CD4-positive, alpha-beta T cell (primary cell): ENCODE data around the gene GPS2. TPM values are rescaled to one million over a fixed set of nuclear protein-coding genes. Genes with fewer than 3 reads are reported as not detected.
A peak's percentile ranks its signal among the peaks of the same experiment; 100 is the strongest.

Experiments used
- ATAC-seq: fragments of 200-7000 bp; cut with Tn5 transposase; one replicate; pipeline ENCODE4 v1.10.0; 2022; ENCODE audit warnings: mild to moderate bottlenecking; ENCODE audit not compliant: poor library complexity
- CTCF ChIA-PET: fragments of 350-600 bp; sonication (Branson Sonifier 250); formaldehyde crosslinking; loops from one replicate; lab custom pipeline; 2021; ENCODE audit warnings: antibody characterized with exemption, inconsistent platforms; lab: Charles Lee
- POLR2A ChIA-PET: fragments of 350-600 bp; sonication (Branson Sonifier 250); formaldehyde crosslinking; loops from one replicate; lab custom pipeline; 2021; ENCODE audit warnings: antibody characterized with exemption, inconsistent platforms; lab: Charles Lee
- DNase-seq, 14 experiments: peaks; one replicate each; pipeline ENCODE4 v3.0.0-alpha.2; 2013 to 2020; ENCODE audit warnings: mixed read lengths in 2 of 14
- H3K27ac ChIP-seq, 2 donors: one replicate each; pipeline versions ENCODE4 v1.5.1 to v1.7.0; 2013; ENCODE audit warnings: low read length in 2 of 2, low read depth in 1 of 2, mild to moderate bottlenecking in 1 of 2
- H3K27me3 ChIP-seq, 2 experiments: 1 replicate in 1 of 2; 2 replicates in 1 of 2; pipeline versions ENCODE4 v1.6.1 to v1.7.0; 2013; ENCODE audit warnings: low read length in 2 of 2, control low read depth in 1 of 2, mild to moderate bottlenecking in 1 of 2, moderate library complexity in 1 of 2; ENCODE audit not compliant: insufficient read depth in 2 of 2, control insufficient read depth in 1 of 2
- H3K36me3 ChIP-seq: one replicate; pipeline ENCODE4 v1.6.1; 2013; ENCODE audit warnings: low read length, control low read depth; ENCODE audit not compliant: insufficient read depth
- H3K4me1 ChIP-seq: one replicate; pipeline ENCODE4 v1.6.1; 2013; ENCODE audit warnings: low read length, control low read depth; ENCODE audit not compliant: insufficient read depth
- H3K4me3 ChIP-seq: one replicate; pipeline ENCODE4 v1.5.1; 2013; ENCODE audit warnings: mild to moderate bottlenecking, low read length, moderate library complexity
- H3K9me3 ChIP-seq, 2 experiments: 1 replicate in 1 of 2; 2 replicates in 1 of 2; pipeline versions ENCODE4 v1.6.1 to v1.7.0; 2013; ENCODE audit warnings: low read length in 2 of 2, mild to moderate bottlenecking in 2 of 2, control low read depth in 1 of 2, moderate library complexity in 1 of 2; ENCODE audit not compliant: control insufficient read depth in 1 of 2, insufficient read depth in 1 of 2
- H3K27ac Mint-ChIP-seq: one replicate; pipeline ENCODE4 v1.8.0; 2020; ENCODE audit warnings: mixed read lengths
- H3K27me3 Mint-ChIP-seq: one replicate; pipeline ENCODE4 v1.8.0; 2021; ENCODE audit warnings: mixed read lengths
- H3K36me3 Mint-ChIP-seq: one replicate; pipeline ENCODE4 v1.8.0; 2021; ENCODE audit warnings: low read depth, mixed read lengths
- H3K4me1 Mint-ChIP-seq: one replicate; pipeline ENCODE4 v1.8.0; 2021; ENCODE audit warnings: low read depth, mixed read lengths
- H3K4me3 Mint-ChIP-seq: one replicate; pipeline ENCODE4 v1.8.0; 2020; ENCODE audit warnings: mild to moderate bottlenecking, mixed read lengths
- H3K9me3 Mint-ChIP-seq: one replicate; pipeline ENCODE4 v1.8.0; 2020; ENCODE audit warnings: mixed read lengths
- intact Hi-C, 2 experiments: fragments of 100-400 bp; cut with DNase I in 1 of 2; cut with micrococcal nuclease in 1 of 2; formaldehyde crosslinking; loops; one replicate each; pipeline versions ENCODE4 v1.15.1 to v1.9.0; 2023 to 2025; cut with DNase I, micrococcal nuclease
- polyA plus RNA-seq, 2 donors: library from polyadenylated mRNA; unstranded; fragments of 120-200 nt; gene quantifications; one replicate each; pipeline ENCODE4 v1.2.1, GENCODE V29; 2013
- total RNA-seq, 174 experiments: library from RNA in 2 of 174; stranded (reverse) in 2 of 174; gene quantifications; one replicate each; pipeline ENCODE4 v1.2.3 and lab custom pipeline; 2021 to 2026
- TF ChIP-seq, protein P1 (sequence below): fragments of 200-600 bp; IDR thresholded peaks from one replicate; pipeline ENCODE4 v1.8.0; 2022; ENCODE audit warnings: antibody characterized with exemption, mild to moderate bottlenecking

GPS2 gene, protein sequence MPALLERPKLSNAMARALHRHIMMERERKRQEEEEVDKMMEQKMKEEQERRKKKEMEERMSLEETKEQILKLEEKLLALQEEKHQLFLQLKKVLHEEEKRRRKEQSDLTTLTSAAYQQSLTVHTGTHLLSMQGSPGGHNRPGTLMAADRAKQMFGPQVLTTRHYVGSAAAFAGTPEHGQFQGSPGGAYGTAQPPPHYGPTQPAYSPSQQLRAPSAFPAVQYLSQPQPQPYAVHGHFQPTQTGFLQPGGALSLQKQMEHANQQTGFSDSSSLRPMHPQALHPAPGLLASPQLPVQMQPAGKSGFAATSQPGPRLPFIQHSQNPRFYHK
- total RNA-seq: 100 to 1,000 TPM; 122 to 140 TPM
- 92.1 TPM for polyA plus RNA-seq (2013, experiment 1 of 2)
- polyA plus RNA-seq (2013, experiment 2 of 2): 95.6 TPM
- 0.67 to 7.9 (median 4.4) reads per million in 172 experiments for total RNA-seq (lab: John Stamatoyannopoulos, UW)

DNA sequence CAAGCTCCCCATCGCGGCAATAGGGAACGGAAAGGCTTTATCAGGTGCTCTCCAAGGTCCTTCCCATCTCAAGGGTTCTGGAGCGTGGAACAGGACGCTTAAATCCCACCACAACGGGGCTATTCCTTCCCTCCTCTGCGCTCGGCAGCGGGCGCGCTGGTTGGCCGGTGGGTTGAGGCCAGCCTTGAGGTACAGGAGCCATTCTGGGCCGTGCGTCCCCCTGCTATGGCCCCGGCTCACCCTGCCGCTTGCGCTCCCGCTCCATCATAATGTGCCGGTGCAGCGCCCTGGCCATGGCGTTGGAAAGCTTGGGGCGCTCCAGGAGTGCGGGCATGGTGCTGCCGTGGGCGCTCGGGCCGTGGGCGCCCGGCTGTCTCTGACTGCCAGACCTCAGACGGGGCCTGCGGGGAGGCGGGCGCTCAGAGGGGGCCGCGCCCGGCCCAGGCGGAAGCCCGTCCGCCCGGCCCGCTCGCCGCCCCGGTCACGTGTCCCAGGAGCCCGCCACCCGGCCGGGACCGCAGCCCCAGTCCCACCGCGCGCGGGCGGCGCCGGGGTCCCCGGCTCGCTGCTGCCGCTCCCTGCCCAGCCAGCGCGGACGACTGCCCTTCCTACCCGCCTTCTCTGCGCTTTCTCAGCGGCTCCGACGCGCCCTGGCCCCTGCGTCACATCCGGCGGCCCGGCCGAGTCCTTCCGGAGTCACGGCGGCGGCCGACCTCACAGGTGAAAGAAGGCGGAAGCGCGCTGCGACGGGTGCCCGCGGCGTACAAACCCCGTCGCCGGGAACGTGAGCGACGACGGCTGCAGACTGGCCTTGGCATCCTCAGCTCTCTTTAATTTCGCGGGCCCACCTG lies at the start of gene GPS2:
Gene GPS2 (minus strand): TSS at position 642 of the 851 bp plus-strand sequence. CDS start 308 bp downstream, at position 334.
- DNase-seq: peak; percentile 88 to 97 (median 94)
- no peaks in the 10 kb centered on the region for H3K9me3 Mint-ChIP-seq
- ChIA-PET POLR2A (interaction anchor here (0.7 to 5.4 kb wide), 13 partner anchors 15 to 805 kb away, joined by 3 to 46 read pairs (median 5); partner anchors contain the start of genes ACADVL, ACAP1, DLG4 and DVL2), CTCF (interaction anchor here (1.1 to 1.2 kb wide), 2 partner anchors 19 to 22 kb away, joined by 3 read pairs; partner anchors contain the start of gene ACAP1)
- Histone ChIP-seq H3K36me3 (peaks cover 70% of the 10 kb centered on the region), H3K27me3 (no peaks in the 10 kb centered on the region), H3K4me3 (peak within 1 kb of the TSS; percentile 86), H3K27ac (peak within 1 kb of the TSS; percentile 82 to 92), H3K9me3 (no peaks in the 10 kb centered on the region), H3K4me1 (peaks cover 58% of the 10 kb centered on the region)
- H3K27me3 Mint-ChIP-seq: no peaks in the 10 kb centered on the region
- intact Hi-C loops: loop anchor here (2.0 to 5.0 kb wide), 2 partner anchors 14 to 372 kb away; partner anchors contain the start of genes NEURL4 (in 1 of the 2), TP53 (in 1 of the 2) and WRAP53 (in 1 of the 2)
- peak within 1 kb of the TSS; percentile 97 for H3K4me3 Mint-ChIP-seq
- peaks cover 59% of the 10 kb centered on the region for H3K4me1 Mint-ChIP-seq
- TF ChIP-seq, protein P1, sequence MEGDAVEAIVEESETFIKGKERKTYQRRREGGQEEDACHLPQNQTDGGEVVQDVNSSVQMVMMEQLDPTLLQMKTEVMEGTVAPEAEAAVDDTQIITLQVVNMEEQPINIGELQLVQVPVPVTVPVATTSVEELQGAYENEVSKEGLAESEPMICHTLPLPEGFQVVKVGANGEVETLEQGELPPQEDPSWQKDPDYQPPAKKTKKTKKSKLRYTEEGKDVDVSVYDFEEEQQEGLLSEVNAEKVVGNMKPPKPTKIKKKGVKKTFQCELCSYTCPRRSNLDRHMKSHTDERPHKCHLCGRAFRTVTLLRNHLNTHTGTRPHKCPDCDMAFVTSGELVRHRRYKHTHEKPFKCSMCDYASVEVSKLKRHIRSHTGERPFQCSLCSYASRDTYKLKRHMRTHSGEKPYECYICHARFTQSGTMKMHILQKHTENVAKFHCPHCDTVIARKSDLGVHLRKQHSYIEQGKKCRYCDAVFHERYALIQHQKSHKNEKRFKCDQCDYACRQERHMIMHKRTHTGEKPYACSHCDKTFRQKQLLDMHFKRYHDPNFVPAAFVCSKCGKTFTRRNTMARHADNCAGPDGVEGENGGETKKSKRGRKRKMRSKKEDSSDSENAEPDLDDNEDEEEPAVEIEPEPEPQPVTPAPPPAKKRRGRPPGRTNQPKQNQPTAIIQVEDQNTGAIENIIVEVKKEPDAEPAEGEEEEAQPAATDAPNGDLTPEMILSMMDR: no peak
- peak; percentile 79 for ATAC-seq
- H3K36me3 Mint-ChIP-seq: peaks cover 81% of the 10 kb centered on the region
- H3K27ac Mint-ChIP-seq: peak within 1 kb of the TSS; percentile 95

DNA sequence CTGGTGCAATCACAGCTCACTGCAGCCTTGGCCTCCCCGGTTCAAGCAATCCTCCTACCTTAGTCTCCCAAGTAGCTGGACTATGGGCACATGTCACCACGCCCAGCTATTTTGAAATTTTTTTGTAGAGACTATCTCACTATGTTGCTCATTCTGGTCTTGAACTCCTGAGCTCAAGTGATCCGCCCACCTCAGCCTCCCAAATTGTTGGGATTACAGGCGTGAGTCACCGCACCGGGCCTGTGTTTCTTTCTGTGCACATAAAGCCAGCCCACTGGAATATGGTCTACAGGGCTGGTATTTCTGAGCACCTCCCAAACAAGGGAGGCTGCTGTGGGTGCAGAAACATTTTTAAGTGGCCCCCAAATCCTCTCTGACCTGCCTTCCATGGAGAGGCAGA lies 48.2 kb upstream of the GPS2 start:
- no peak overlapping the region for H3K4me3 ChIP-seq
- H3K36me3 ChIP-seq: no peaks in the 10 kb centered on the region
- H3K9me3 ChIP-seq: no peaks in the 10 kb centered on the region
- H3K27ac Mint-ChIP-seq: no peak overlapping the region
- DNase-seq (no peak), ATAC-seq (no peak)
- no peak overlapping the region for H3K27ac ChIP-seq
- no peaks in the 10 kb centered on the region for H3K4me1 ChIP-seq
- no peaks in the 10 kb centered on the region for H3K4me1 Mint-ChIP-seq
- H3K36me3 Mint-ChIP-seq: no peaks in the 10 kb centered on the region
- ChIA-PET POLR2A (no interaction called here), CTCF (no interaction called here)
- H3K9me3 Mint-ChIP-seq: no peaks in the 10 kb centered on the region
- H3K27me3 Mint-ChIP-seq: peaks cover 3% of the 10 kb centered on the region
- intact Hi-C loops: no loop called here
- H3K4me3 Mint-ChIP-seq: no peak overlapping the region
- TF ChIP-seq, protein P1: no peak
- H3K27me3 ChIP-seq: no peaks in the 10 kb centered on the region

DNA sequence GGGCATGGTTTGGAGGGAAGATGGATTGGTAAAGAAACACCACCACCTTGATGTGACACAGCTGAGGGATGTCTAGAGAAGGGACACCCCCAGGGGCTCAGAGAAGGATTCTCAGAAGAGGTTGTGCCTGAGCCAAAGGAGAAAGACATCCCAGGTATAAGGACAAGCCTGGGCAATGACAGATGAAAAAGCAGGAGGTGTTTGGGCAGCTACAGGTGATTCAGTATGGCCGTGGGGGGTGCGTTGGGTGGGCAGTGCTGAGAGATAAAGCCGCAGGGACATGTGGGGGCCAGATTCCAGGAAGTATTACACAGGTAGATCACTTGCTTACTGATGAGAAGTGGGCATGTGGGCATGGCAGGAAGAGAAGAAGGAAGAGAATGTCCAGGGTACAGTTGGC lies 46.7 kb upstream of the GPS2 start:
- Histone ChIP-seq H3K4me1 (no peaks in the 10 kb centered on the region), H3K4me3 (no peak overlapping the region), H3K27me3 (no peaks in the 10 kb centered on the region), H3K9me3 (no peaks in the 10 kb centered on the region), H3K36me3 (no peaks in the 10 kb centered on the region), H3K27ac (no peak overlapping the region)
- ChIA-PET POLR2A (no interaction called here), CTCF (no interaction called here)
- Mint-ChIP-seq H3K27me3 (peaks cover 3% of the 10 kb centered on the region), H3K4me1 (no peaks in the 10 kb centered on the region), H3K4me3 (no peak overlapping the region), H3K27ac (no peak overlapping the region), H3K9me3 (no peaks in the 10 kb centered on the region), H3K36me3 (no peaks in the 10 kb centered on the region)
- TF ChIP-seq, protein P1: no peak
- intact Hi-C loops: no loop called here
- no peak for ATAC-seq
- DNase-seq: no peak
